SU-DHL-6 (cell line): ENCODE results near the gene PGAP3.

Source experiments
- H2AFZ ChIP-seq: fragments of 200-600 bp; sonication (generic); 2 replicates; pipeline ENCODE4 v1.6.1; 2014; ENCODE audit warnings: low read depth, mild to moderate bottlenecking, moderate library complexity, mixed read lengths, antibody characterized with exemption, low read length; ENCODE audit not compliant: severe bottlenecking
- H3F3A ChIP-seq: fragments of 200-600 bp; shearing (Covaris generic); 2 replicates; pipeline ENCODE4 v1.6.0; 2016; ENCODE audit warnings: antibody characterized with exemption, mild to moderate bottlenecking; ENCODE audit not compliant: insufficient read depth
- H3K27ac ChIP-seq: fragments of 200-600 bp; sonication (generic); 2 replicates; pipeline ENCODE4 v1.5.1; 2016; ENCODE audit warnings: low read depth, mild to moderate bottlenecking, low read length, moderate library complexity, mixed read lengths
- H3K27me3 ChIP-seq: fragments of 200-600 bp; sonication (generic), shearing (Covaris generic); 2 replicates; pipeline ENCODE4 v1.6.0; 2014; ENCODE audit warnings: mild to moderate bottlenecking, low read length
- H3K36me3 ChIP-seq: fragments of 200-600 bp; sonication (generic); 2 replicates; pipeline ENCODE4 v1.6.1; 2014; ENCODE audit warnings: mild to moderate bottlenecking, low read length, mixed read lengths
- H3K4me2 ChIP-seq: fragments of 300-600, 200-600 bp; shearing (Covaris generic), sonication (generic); 2 replicates; pipeline ENCODE4 v1.6.0; 2014; ENCODE audit warnings: low read length, low read depth, mild to moderate bottlenecking; ENCODE audit not compliant: poor library complexity, severe bottlenecking
- H3K4me3 ChIP-seq: fragments of 200-600 bp; sonication (generic); 2 replicates; pipeline ENCODE4 v1.5.1; 2014; ENCODE audit warnings: antibody characterized with exemption, low read length, mild to moderate bottlenecking, mixed read lengths; ENCODE audit not compliant: insufficient read depth, poor library complexity, severe bottlenecking
- H3K79me2 ChIP-seq: fragments of 200-600 bp; sonication (generic); 2 replicates; pipeline ENCODE4 v1.6.1; 2014; ENCODE audit warnings: mild to moderate bottlenecking, low read length, moderate library complexity; ENCODE audit not compliant: insufficient read depth
- H3K9ac ChIP-seq: fragments of 200-600 bp; sonication (generic); 2 replicates; pipeline ENCODE4 v1.7.0; 2014; ENCODE audit warnings: mild to moderate bottlenecking, low read length
- H3K9me2 ChIP-seq: fragments of 200-600 bp; sonication (generic); replicated peaks from 2 replicates; pipeline ENCODE4 v1.6.1; 2014; ENCODE audit warnings: low read length; ENCODE audit not compliant: insufficient read depth
- H3K9me3 ChIP-seq: fragments of 200-600 bp; sonication (generic); 2 replicates; pipeline ENCODE4 v1.6.1; 2014; ENCODE audit warnings: low read length, mixed read lengths; ENCODE audit not compliant: insufficient read depth
- H4K20me1 ChIP-seq: fragments of 200-600 bp; sonication (generic); 2 replicates; pipeline ENCODE4 v1.6.1; 2014; ENCODE audit warnings: low read depth, mild to moderate bottlenecking, antibody characterized with exemption, low read length, moderate library complexity, mixed read lengths
- CTCF ChIP-seq: fragments of 200-600 bp; sonication (generic); IDR thresholded peaks from one replicate; pipeline ENCODE4 v1.5.1; 2017; ENCODE audit warnings: antibody characterized with exemption, mild to moderate bottlenecking, low read length, moderate library complexity; ENCODE audit not compliant: insufficient read depth, poor library complexity, severe bottlenecking
- EZH2phosphoT487 ChIP-seq: fragments of 200-600 bp; sonication (generic), shearing (Covaris generic); conservative IDR thresholded peaks from 2 replicates; pipeline ENCODE4 v1.6.1; 2018; ENCODE audit warnings: mild to moderate bottlenecking, antibody characterized with exemption, low read length, moderate library complexity, mixed read lengths

The PGAP3 gene

GRCh38 chr17:39695089-39695474, 7.2 kb upstream of the PGAP3 start:
- Histone ChIP-seq H3K79me2 (no peaks in the 10 kb centered on the region), H3K27me3 (no peaks in the 10 kb centered on the region), H2AFZ (no peak overlapping the region), H3K4me2 (no peak overlapping the region), H3K9ac (no peak overlapping the region), H3K27ac (no peak overlapping the region), H3K9me3 (no peaks in the 10 kb centered on the region), H3F3A (no peaks in the 10 kb centered on the region), H3K36me3 (no peaks in the 10 kb centered on the region), H3K4me3 (no peak overlapping the region), H4K20me1 (no peaks in the 10 kb centered on the region), H3K9me2 (no peaks in the 10 kb centered on the region)
- TF ChIP-seq EZH2phosphoT487 (no peak), CTCF (no peak)

GRCh38 chr17:39694593-39694992, 6.7 kb upstream of the PGAP3 start:
- Histone ChIP-seq H3K9me3 (no peaks in the 10 kb centered on the region), H4K20me1 (no peaks in the 10 kb centered on the region), H3K4me3 (no peak overlapping the region), H3K27ac (no peak overlapping the region), H3K4me2 (no peak overlapping the region), H3K9ac (no peak overlapping the region), H3K9me2 (no peaks in the 10 kb centered on the region), H3F3A (no peaks in the 10 kb centered on the region), H3K27me3 (no peaks in the 10 kb centered on the region), H3K36me3 (no peaks in the 10 kb centered on the region), H2AFZ (no peak overlapping the region), H3K79me2 (no peaks in the 10 kb centered on the region)
- TF ChIP-seq CTCF (no peak), EZH2phosphoT487 (no peak)

- Histone ChIP-seq H3F3A (peaks cover 11% of the 10 kb centered on the region; the same call in 1 of the 2 replicates), H3K27me3 (no peaks in the 10 kb centered on the region), H3K9me2 (no peaks in the 10 kb centered on the region), H3K27ac (no peak overlapping the region), H3K4me3 (peak overlapping the region; percentile 76), H4K20me1 (no peaks in the 10 kb centered on the region), H3K79me2 (no peaks in the 10 kb centered on the region), H3K4me2 (peak overlapping the region; percentile 95), H3K9ac (peak overlapping the region; percentile 65), H2AFZ (peak overlapping the region; percentile 77), H3K9me3 (no peaks in the 10 kb centered on the region), H3K36me3 (no peaks in the 10 kb centered on the region)
- TF ChIP-seq CTCF (no peak), EZH2phosphoT487 (no peak)
These were observed 1.1 kb upstream of the PGAP3 start for GRCh38 chr17:39688945-39689344.
